ENCODE measurements around the gene C17orf67. TPM values are rescaled to one million over a fixed set of nuclear protein-coding genes. Genes with fewer than 3 reads are reported as not detected.
A peak's percentile ranks its signal among the peaks of the same experiment; 100 is the strongest.

Gene C17orf67
- total RNA-seq, 1 donor from 2014 or later: 2.4 TPM

GRCh38 chr17:56866076-56866475 is 32.4 kb upstream of the C17orf67 start:
- DNase-seq (ENCODE audit: low read depth, low spot score): no peak
- Mint-ChIP-seq H3K4me1 (peaks cover 26% of the 10 kb centered on the region), H3K36me3 (ENCODE audit: low read depth) (no peaks in the 10 kb centered on the region), H3K27me3 (ENCODE audit: low read depth) (no peaks in the 10 kb centered on the region), H3K4me3 (no peak overlapping the region), H3K9me3 (peaks cover 2% of the 10 kb centered on the region), H3K27ac (ENCODE audit: unreplicated experiment) (no peak overlapping the region)
- no peak for TF ChIP-seq CTCF (conservative IDR thresholded peaks at IDR 0.05)

GRCh38 chr17:56863974-56864373 is 30.3 kb upstream of the C17orf67 start:
- H3K27me3 Mint-ChIP-seq (ENCODE audit: low read depth): no peaks in the 10 kb centered on the region
- no peak overlapping the region for H3K27ac Mint-ChIP-seq (ENCODE audit: unreplicated experiment)
- TF ChIP-seq CTCF (conservative IDR thresholded peaks at IDR 0.05): no peak
- H3K9me3 Mint-ChIP-seq: no peaks in the 10 kb centered on the region
- H3K4me3 Mint-ChIP-seq: peak overlapping the region; percentile 10
- H3K4me1 Mint-ChIP-seq: peaks cover 26% of the 10 kb centered on the region
- no peaks in the 10 kb centered on the region for H3K36me3 Mint-ChIP-seq (ENCODE audit: low read depth)
- peak; percentile 20 for DNase-seq (ENCODE audit: low read depth, low spot score)

GRCh38 chr17:56861899-56862298 is 28.2 kb upstream of the C17orf67 start:
- no peaks in the 10 kb centered on the region for H3K9me3 Mint-ChIP-seq
- H3K27ac Mint-ChIP-seq (ENCODE audit: unreplicated experiment): no peak overlapping the region
- H3K4me1 Mint-ChIP-seq: peaks cover 26% of the 10 kb centered on the region
- no peak overlapping the region for H3K4me3 Mint-ChIP-seq
- H3K36me3 Mint-ChIP-seq (ENCODE audit: low read depth): no peaks in the 10 kb centered on the region
- no peak for TF ChIP-seq CTCF (conservative IDR thresholded peaks at IDR 0.05)
- no peak for DNase-seq (ENCODE audit: low read depth, low spot score)
- H3K27me3 Mint-ChIP-seq (ENCODE audit: low read depth): no peaks in the 10 kb centered on the region

- no peak for DNase-seq (ENCODE audit: low read depth, low spot score)
- Mint-ChIP-seq H3K9me3 (no peaks in the 10 kb centered on the region), H3K27ac (ENCODE audit: unreplicated experiment) (no peak overlapping the region), H3K4me1 (no peaks in the 10 kb centered on the region), H3K27me3 (ENCODE audit: low read depth) (no peaks in the 10 kb centered on the region), H3K36me3 (ENCODE audit: low read depth) (peaks cover 3% of the 10 kb centered on the region), H3K4me3 (no peak overlapping the region)
- no peak for TF ChIP-seq CTCF (conservative IDR thresholded peaks at IDR 0.05)
These were observed 17.3 kb upstream of the C17orf67 start for GRCh38 chr17:56851008-56851407.

GRCh38 chr17:56850591-56850990 is 16.9 kb upstream of the C17orf67 start:
- Mint-ChIP-seq H3K9me3 (no peaks in the 10 kb centered on the region), H3K27ac (ENCODE audit: unreplicated experiment) (no peak overlapping the region), H3K36me3 (ENCODE audit: low read depth) (peaks cover 4% of the 10 kb centered on the region), H3K27me3 (ENCODE audit: low read depth) (no peaks in the 10 kb centered on the region), H3K4me3 (no peak overlapping the region), H3K4me1 (no peaks in the 10 kb centered on the region)
- no peak for TF ChIP-seq CTCF (conservative IDR thresholded peaks at IDR 0.05)
- no peak for DNase-seq (ENCODE audit: low read depth, low spot score)

GRCh38 chr17:56849131-56849530 is 15.4 kb upstream of the C17orf67 start:
- Mint-ChIP-seq H3K4me1 (no peaks in the 10 kb centered on the region), H3K4me3 (no peak overlapping the region), H3K27ac (ENCODE audit: unreplicated experiment) (no peak overlapping the region), H3K27me3 (ENCODE audit: low read depth) (no peaks in the 10 kb centered on the region), H3K36me3 (ENCODE audit: low read depth) (peaks cover 4% of the 10 kb centered on the region), H3K9me3 (no peaks in the 10 kb centered on the region)
- no peak for DNase-seq (ENCODE audit: low read depth, low spot score)
- no peak for TF ChIP-seq CTCF (conservative IDR thresholded peaks at IDR 0.05)

Measured in neural crest cell (in vitro differentiated cells).